GM12892 (cell line): ENCODE data around the gene SPAAR.

Experiments used
- POLR2AphosphoS5 ChIP-seq: IDR thresholded peaks from 2 replicates; pipeline ENCODE4 v1.6.1; 2011; ENCODE audit warnings: low read depth, low read length, control low read depth
- TAF1 ChIP-seq: IDR thresholded peaks from 2 replicates; pipeline ENCODE4 v1.6.1; 2011; ENCODE audit warnings: low read depth, mild to moderate bottlenecking, control low read depth, low read length, borderline replicate concordance

DNA sequence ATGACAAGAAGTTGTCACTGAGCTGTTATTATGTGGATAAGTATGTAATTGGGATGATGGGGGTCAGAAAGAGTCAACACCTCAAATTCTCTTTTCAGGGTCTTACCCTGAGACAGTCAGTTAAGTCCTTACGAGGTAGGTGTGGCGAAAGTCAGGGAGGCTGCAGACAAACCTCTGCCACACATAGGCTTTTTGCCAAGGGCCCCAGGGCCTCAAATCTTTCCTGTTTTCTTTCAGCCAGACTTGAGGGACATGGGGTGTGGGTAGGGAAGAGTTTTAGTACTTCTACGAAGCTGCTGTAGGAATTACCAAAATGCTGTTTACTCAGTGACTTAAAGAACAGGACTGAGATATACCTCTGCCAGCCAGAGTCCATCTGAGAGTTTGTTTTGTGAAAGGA lies 34.9 kb downstream of the SPAAR start:
- TF ChIP-seq POLR2AphosphoS5 = no peak
- TF ChIP-seq TAF1 = no peak
